Fibroblast of lung (primary cell): Measurements from ENCODE around the gene COBL. TPM values are rescaled to one million over a fixed set of nuclear protein-coding genes. Genes with fewer than 3 reads are reported as not detected.
"Not testable (repeated sequence)": the region's sequence is repeated elsewhere in the genome, so short reads cannot be mapped to it uniquely, and the experiment has no call there.

Experiments used
- DNase-seq, 2 donors: peaks; one replicate each; pipeline versions ENCODE4 v3.0.0 to v3.0.0-alpha.2; 2010; ENCODE audit warnings: low read depth in 2 of 2
- H2AFZ ChIP-seq: 2 replicates; pipeline ENCODE4 v1.5.1; 2012; ENCODE audit warnings: low read length, control low read depth, inconsistent platforms
- H3K27ac ChIP-seq: 2 replicates; pipeline ENCODE4 v1.5.1; 2011; ENCODE audit warnings: low read length, control low read depth; ENCODE audit not compliant: insufficient read depth
- H3K27me3 ChIP-seq: 2 replicates; pipeline ENCODE4 v1.5.1; 2011; ENCODE audit warnings: mild to moderate bottlenecking, low read length; ENCODE audit not compliant: control insufficient read depth, insufficient read depth
- H3K36me3 ChIP-seq: 2 replicates; pipeline ENCODE4 v1.5.1; 2011; ENCODE audit warnings: low read length; ENCODE audit not compliant: control insufficient read depth, insufficient read depth
- H3K4me1 ChIP-seq: 2 replicates; pipeline ENCODE4 v1.5.1; 2011; ENCODE audit warnings: low read length; ENCODE audit not compliant: control insufficient read depth, insufficient read depth; ENCODE audit errors: extremely low read depth
- H3K4me2 ChIP-seq: 2 replicates; pipeline ENCODE4 v1.5.1; 2011; ENCODE audit warnings: low read length, control low read depth; ENCODE audit not compliant: insufficient read depth; ENCODE audit errors: extremely low read depth
- H3K4me3 ChIP-seq, 4 experiments: fragments of 200-600 bp in 1 of 4; sonication (generic) in 1 of 4; replicated peaks in 1 of 4; 2 replicates each; pipeline ENCODE4 v1.5.1; 2011 to 2016; ENCODE audit warnings: low read length in 4 of 4, low read depth in 3 of 4, mild to moderate bottlenecking in 3 of 4, control low read depth in 2 of 4, inconsistent platforms in 1 of 4, mixed read lengths in 1 of 4; ENCODE audit not compliant: insufficient read depth in 1 of 4; ENCODE audit errors: control extremely low read depth in 1 of 4
- H3K79me2 ChIP-seq: 2 replicates; pipeline ENCODE4 v1.5.1; 2012; ENCODE audit warnings: mild to moderate bottlenecking, low read length, inconsistent platforms; ENCODE audit not compliant: control insufficient read depth, insufficient read depth
- H3K9ac ChIP-seq: 2 replicates; pipeline ENCODE4 v1.5.1; 2011; ENCODE audit warnings: mild to moderate bottlenecking, low read length, control low read depth; ENCODE audit not compliant: insufficient read depth
- H3K9me3 ChIP-seq: 2 replicates; pipeline ENCODE4 v1.5.1; 2012; ENCODE audit warnings: low read depth, low read length; ENCODE audit not compliant: control insufficient read depth, insufficient read depth
- H4K20me1 ChIP-seq: 2 replicates; pipeline ENCODE4 v1.5.1; 2011; ENCODE audit warnings: low read length; ENCODE audit not compliant: control insufficient read depth, insufficient read depth; ENCODE audit errors: extremely low read depth
- CTCF ChIP-seq, 2 donors: IDR thresholded peaks in 1 of 2; conservative IDR thresholded peaks in 1 of 2; 1 replicate in 1 of 2; 2 replicates in 1 of 2; pipeline ENCODE4 v1.5.1; 2011 to 2012; ENCODE audit warnings: low read length in 2 of 2, control low read depth in 1 of 2, inconsistent platforms in 1 of 2, low read depth in 1 of 2, mild to moderate bottlenecking in 1 of 2
- EZH2 ChIP-seq: IDR thresholded peaks from 2 replicates; pipeline ENCODE4 v1.5.1; 2012; ENCODE audit warnings: low read length, control low read depth, mild to moderate bottlenecking; ENCODE audit errors: missing control alignments
- polyA plus RNA-seq, 2 donors: library from polyadenylated mRNA; depleted of rRNA in 1 of 2; stranded (reverse) in 1 of 2; unstranded in 1 of 2; fragments of >200 nt; gene quantifications; 2 replicates each; pipeline ENCODE4 v1.2.1, GENCODE V29; 2011 to 2012; ENCODE audit warnings: missing spikeins in 1 of 2
- total RNA-seq: library from RNA; depleted of rRNA; stranded (reverse); fragments of >200 nt; gene quantifications from 2 replicates; pipeline ENCODE4 v1.2.1, GENCODE V29; 2014

Gene COBL
- total and polyA plus RNA-seq, 2 donors (not counting 1 experiment from before 2014, with no cell fraction given): 0.10 to 0.33 TPM

DNA sequence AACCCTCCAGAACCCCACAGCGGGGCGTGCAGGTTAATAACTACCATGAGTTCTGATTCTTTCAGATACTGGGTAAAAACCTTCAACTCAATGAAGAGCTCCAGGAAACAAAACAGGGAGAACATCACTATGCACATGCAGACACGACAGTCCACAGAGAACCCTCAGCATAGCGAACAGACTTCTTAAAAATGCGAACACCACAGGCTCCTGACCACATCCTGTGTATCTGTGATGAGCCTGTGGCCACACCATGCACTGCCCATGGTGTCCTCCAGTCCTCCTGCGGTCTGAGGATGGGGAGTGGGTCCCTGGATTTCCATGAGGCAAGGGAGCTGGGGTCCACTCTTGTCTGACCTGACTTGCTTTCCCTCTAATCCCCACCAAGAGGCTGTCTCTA is 107.2 kb downstream of the COBL start:
- no peak overlapping the region for H3K4me3 ChIP-seq
- H3K4me2 ChIP-seq: no peak overlapping the region
- no peak overlapping the region for H3K27ac ChIP-seq
- no peak overlapping the region for H2AFZ ChIP-seq
- no peak overlapping the region for H3K9ac ChIP-seq
- H3K79me2 ChIP-seq: no peaks in the 10 kb centered on the region
- H4K20me1 ChIP-seq: no peaks in the 10 kb centered on the region
- H3K27me3 ChIP-seq: no peaks in the 10 kb centered on the region
- H3K9me3 ChIP-seq: no peaks in the 10 kb centered on the region
- no peak for DNase-seq
- H3K36me3 ChIP-seq: no peaks in the 10 kb centered on the region
- H3K4me1 ChIP-seq: no peaks in the 10 kb centered on the region
- no peak for TF ChIP-seq EZH2
- no peak for TF ChIP-seq CTCF (conservative IDR thresholded peaks at IDR 0.05 in 1 of 2, IDR thresholded peaks at IDR 0.05 in 1 of 2; ENCODE audit: low read depth in 1 of 2, low read length in 2 of 2)

GRCh38 chr7:51208125-51208524 is 108.5 kb downstream of the COBL start:
- H3K36me3 ChIP-seq, H3K27ac ChIP-seq, DNase-seq, H4K20me1 ChIP-seq, H3K4me2 ChIP-seq, H3K79me2 ChIP-seq, H3K4me1 ChIP-seq, H3K9me3 ChIP-seq, H3K27me3 ChIP-seq, H3K4me3 ChIP-seq, H3K9ac ChIP-seq, H2AFZ ChIP-seq: not testable (repeated sequence)

DNA sequence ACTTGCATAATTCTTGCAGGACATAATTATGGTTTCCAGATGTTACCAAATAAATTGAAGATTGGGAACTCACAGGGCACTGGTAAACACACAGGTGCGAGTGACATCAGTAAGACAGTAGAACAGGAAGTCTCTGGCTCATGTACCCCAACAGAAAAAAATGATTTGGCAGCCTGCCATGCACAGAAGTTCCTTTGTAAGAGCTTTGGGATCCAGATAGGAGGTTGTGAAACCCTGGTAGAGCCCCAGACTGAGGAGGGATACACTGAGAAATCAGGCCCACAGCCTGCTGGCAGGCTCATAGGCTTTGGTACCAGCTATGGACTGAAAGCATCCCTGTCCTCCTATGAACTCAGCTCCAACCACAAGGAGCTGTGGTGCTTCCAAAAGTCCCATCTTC is 118.0 kb downstream of the COBL start:
- no peaks in the 10 kb centered on the region for H3K4me1 ChIP-seq
- H2AFZ ChIP-seq: no peak overlapping the region
- H3K36me3 ChIP-seq: no peaks in the 10 kb centered on the region
- H3K4me3 ChIP-seq: no peak overlapping the region
- H3K79me2 ChIP-seq: no peaks in the 10 kb centered on the region
- TF ChIP-seq CTCF (conservative IDR thresholded peaks at IDR 0.05 in 1 of 2, IDR thresholded peaks at IDR 0.05 in 1 of 2; ENCODE audit: low read depth in 1 of 2, low read length in 2 of 2): no peak
- no peak for TF ChIP-seq EZH2
- H3K4me2 ChIP-seq: no peak overlapping the region
- DNase-seq: no peak
- H3K27ac ChIP-seq: no peak overlapping the region
- no peaks in the 10 kb centered on the region for H3K27me3 ChIP-seq
- no peaks in the 10 kb centered on the region for H4K20me1 ChIP-seq
- H3K9ac ChIP-seq: no peak overlapping the region
- H3K9me3 ChIP-seq: no peaks in the 10 kb centered on the region

- no peaks in the 10 kb centered on the region for H3K27me3 ChIP-seq
Measured at GRCh38 chr7:51190969-51191368, 125.6 kb downstream of the COBL start.

More at GRCh38 chr7:51190969-51191368, 125.6 kb downstream of the COBL start:
- Histone ChIP-seq H3K4me3 (no peak overlapping the region), H4K20me1 (no peaks in the 10 kb centered on the region), H3K9ac (no peak overlapping the region), H3K79me2 (no peaks in the 10 kb centered on the region), H2AFZ (no peak overlapping the region), H3K4me2 (no peak overlapping the region), H3K4me1 (no peaks in the 10 kb centered on the region), H3K27ac (no peak overlapping the region), H3K9me3 (no peaks in the 10 kb centered on the region), H3K36me3 (no peaks in the 10 kb centered on the region)
- TF ChIP-seq EZH2 (no peak), CTCF (conservative IDR thresholded peaks at IDR 0.05 in 1 of 2, IDR thresholded peaks at IDR 0.05 in 1 of 2; ENCODE audit: low read depth in 1 of 2, low read length in 2 of 2) (no peak)
- no peak for DNase-seq
